ENCODE results near the gene IQCK. TPM values are rescaled to one million over a fixed set of nuclear protein-coding genes. Genes with fewer than 3 reads are reported as not detected.
"Not testable (repeated sequence)": the region's sequence is repeated elsewhere in the genome, so short reads cannot be mapped to it uniquely, and the experiment has no call there.

The IQCK gene
- 6.5 TPM for total RNA-seq
- long read RNA-seq, partial matches to known transcripts: 10 of 10 reads
- long read RNA-seq, other reads (novel, unspliced or antisense): 0 of 10 reads

GRCh38 chr16:19717741-19718623 lies at the start of gene IQCK, which contains the start of gene KNOP1:
Gene IQCK (plus strand): TSS chr16:19718271. CDS start chr16:19718307, 36 bp downstream.
Gene KNOP1 (minus strand): TSS chr16:19718227. CDS start chr16:19715035, 3,192 bp downstream.
- ATAC-seq: peak; percentile 98
- DNase-seq: peak; percentile 95
- intact Hi-C loops (cut with micrococcal nuclease): no loop called here

GRCh38 chr16:19672378-19672777 lies 45.7 kb upstream of the IQCK start:
- intact Hi-C loops (cut with micrococcal nuclease): no loop called here
- ATAC-seq: no peak
- no peak for DNase-seq

GRCh38 chr16:19674485-19674884 lies 43.6 kb upstream of the IQCK start:
- ATAC-seq (no peak), DNase-seq (no peak)
- intact Hi-C loops (cut with micrococcal nuclease): no loop called here

- intact Hi-C loops (cut with micrococcal nuclease): no loop called here
- peak; percentile 91 for ATAC-seq
- DNase-seq: peak; percentile 52
Measured at GRCh38 chr16:19677402-19677801, 40.7 kb upstream of the IQCK start.

GRCh38 chr16:19678804-19679203 lies 39.3 kb upstream of the IQCK start:
- ATAC-seq: no peak
- intact Hi-C loops (cut with micrococcal nuclease): no loop called here
- DNase-seq: no peak

- ATAC-seq: not testable (repeated sequence)
Measured at GRCh38 chr16:19679281-19679680, 38.8 kb upstream of the IQCK start.

GRCh38 chr16:19680881-19681340 lies 37.2 kb upstream of the IQCK start:
- ATAC-seq (peak; percentile 56), DNase-seq (peak; percentile 48)
- intact Hi-C loops (cut with micrococcal nuclease): no loop called here

More at GRCh38 chr16:19679281-19679680, 38.8 kb upstream of the IQCK start:
- DNase-seq; intact Hi-C loops (cut with micrococcal nuclease): not testable (repeated sequence)

- no peak for ATAC-seq
- intact Hi-C loops (cut with micrococcal nuclease): no loop called here
Measured at GRCh38 chr16:19681637-19682036, 36.4 kb upstream of the IQCK start.

GRCh38 chr16:19683453-19684236 lies 34.4 kb upstream of the IQCK start:
- no peak for ATAC-seq
- intact Hi-C loops (cut with micrococcal nuclease): no loop called here
- DNase-seq: no peak

More at GRCh38 chr16:19681637-19682036, 36.4 kb upstream of the IQCK start:
- DNase-seq: no peak

- ATAC-seq (no peak), DNase-seq (no peak)
- intact Hi-C loops (cut with micrococcal nuclease): no loop called here
Measured at GRCh38 chr16:19685176-19685575, 32.9 kb upstream of the IQCK start.

GRCh38 chr16:19687279-19687678 lies 30.8 kb upstream of the IQCK start:
- no peak for ATAC-seq
- no peak for DNase-seq
- intact Hi-C loops (cut with micrococcal nuclease): no loop called here

GRCh38 chr16:19688396-19689024 lies 29.6 kb upstream of the IQCK start:
- DNase-seq: no peak
- intact Hi-C loops (cut with micrococcal nuclease): no loop called here
- no peak for ATAC-seq

- ATAC-seq (no peak), DNase-seq (no peak)
- intact Hi-C loops (cut with micrococcal nuclease): no loop called here
Measured at GRCh38 chr16:19689342-19689741, 28.7 kb upstream of the IQCK start.

- DNase-seq (no peak), ATAC-seq (peak; percentile 69)
- intact Hi-C loops (cut with micrococcal nuclease): no loop called here
Measured at GRCh38 chr16:19690196-19690595, 27.9 kb upstream of the IQCK start.

- peak; percentile 20 for ATAC-seq
- intact Hi-C loops (cut with micrococcal nuclease): no loop called here
- peak; percentile 46 for DNase-seq
Measured at GRCh38 chr16:19691161-19691711, 26.8 kb upstream of the IQCK start.

- ATAC-seq (no peak), DNase-seq (no peak)
- intact Hi-C loops (cut with micrococcal nuclease): no loop called here
Measured at GRCh38 chr16:19694989-19695388, 23.1 kb upstream of the IQCK start.

GRCh38 chr16:19696328-19696727 lies 21.7 kb upstream of the IQCK start:
- intact Hi-C loops (cut with micrococcal nuclease): no loop called here
- peak; percentile 66 for ATAC-seq
- peak; percentile 76 for DNase-seq

GRCh38 chr16:19696961-19697360 lies 21.1 kb upstream of the IQCK start:
- intact Hi-C loops (cut with micrococcal nuclease): no loop called here
- DNase-seq (no peak), ATAC-seq (no peak)

GRCh38 chr16:19697756-19698318 lies 20.2 kb upstream of the IQCK start:
- intact Hi-C loops (cut with micrococcal nuclease): no loop called here
- DNase-seq (no peak), ATAC-seq (no peak)
